ENCODE results near the gene MME. TPM values are rescaled to one million over a fixed set of nuclear protein-coding genes. Genes with fewer than 3 reads are reported as not detected.
A peak's percentile ranks its signal among the peaks of the same experiment; 100 is the strongest.

MME gene
- total and polyA plus RNA-seq, 2 donors (not counting 1 experiment from before 2014, with no cell fraction given), result 137 to 451 TPM

- Histone ChIP-seq H3K4me1 (ENCODE audit: control insufficient read depth, extremely low read depth, insufficient read depth, low read length) (peaks cover 12% of the 10 kb centered on the region), H3K27me3 (ENCODE audit: control insufficient read depth, insufficient read depth, low read length) (no peaks in the 10 kb centered on the region), H3K9ac (ENCODE audit: insufficient read depth, low read length) (no peak overlapping the region), H2AFZ (ENCODE audit: low read length) (peak overlapping the region; percentile 12), H3K4me2 (ENCODE audit: extremely low read depth, insufficient read depth, low read length) (peak overlapping the region; percentile 44), H3K27ac (ENCODE audit: insufficient read depth, low read length) (peak overlapping the region; percentile 44), H4K20me1 (ENCODE audit: control insufficient read depth, extremely low read depth, insufficient read depth, low read length) (no peaks in the 10 kb centered on the region), H3K9me3 (ENCODE audit: control insufficient read depth, insufficient read depth, low read depth, low read length) (no peaks in the 10 kb centered on the region), H3K4me3 (replicated peaks in 1 of 4; ENCODE audit: control extremely low read depth in 1 of 4, insufficient read depth in 1 of 4, low read depth in 3 of 4, low read length in 4 of 4) (no peak overlapping the region), H3K36me3 (ENCODE audit: control insufficient read depth, insufficient read depth, low read length) (no peaks in the 10 kb centered on the region), H3K79me2 (ENCODE audit: control insufficient read depth, insufficient read depth, low read length) (no peaks in the 10 kb centered on the region)
- peak in 1 of 2 donors; percentile 11 for DNase-seq (ENCODE audit: low read depth in 2 of 2)
- TF ChIP-seq EZH2 (IDR thresholded peaks at IDR 0.05; ENCODE audit: low read length, missing control alignments) (no peak), CTCF (conservative IDR thresholded peaks at IDR 0.05 in 1 of 2, IDR thresholded peaks at IDR 0.05 in 1 of 2; ENCODE audit: low read depth in 1 of 2, low read length in 2 of 2) (no peak)
Measured at GRCh38 chr3:155064920-155065319, 15.2 kb upstream of the MME start.

GRCh38 chr3:155065537-155065936 lies 14.6 kb upstream of the MME start:
- no peaks in the 10 kb centered on the region for H3K9me3 ChIP-seq (ENCODE audit: control insufficient read depth, insufficient read depth, low read depth, low read length)
- H3K4me1 ChIP-seq (ENCODE audit: control insufficient read depth, extremely low read depth, insufficient read depth, low read length), result peaks cover 14% of the 10 kb centered on the region
- peak overlapping the region; percentile 10 for H3K9ac ChIP-seq (ENCODE audit: insufficient read depth, low read length)
- peak overlapping the region; percentile 44 for H3K27ac ChIP-seq (ENCODE audit: insufficient read depth, low read length)
- no peak for TF ChIP-seq EZH2 (IDR thresholded peaks at IDR 0.05; ENCODE audit: low read length, missing control alignments)
- TF ChIP-seq CTCF (conservative IDR thresholded peaks at IDR 0.05 in 1 of 2, IDR thresholded peaks at IDR 0.05 in 1 of 2; ENCODE audit: low read depth in 1 of 2, low read length in 2 of 2), result no peak
- H4K20me1 ChIP-seq (ENCODE audit: control insufficient read depth, extremely low read depth, insufficient read depth, low read length), result no peaks in the 10 kb centered on the region
- H3K4me2 ChIP-seq (ENCODE audit: extremely low read depth, insufficient read depth, low read length), result peak overlapping the region; percentile 44
- peak; percentile 71 to 75 for DNase-seq (ENCODE audit: low read depth in 2 of 2)
- H3K4me3 ChIP-seq (replicated peaks in 1 of 4; ENCODE audit: control extremely low read depth in 1 of 4, insufficient read depth in 1 of 4, low read depth in 3 of 4, low read length in 4 of 4), result no peak overlapping the region
- no peaks in the 10 kb centered on the region for H3K36me3 ChIP-seq (ENCODE audit: control insufficient read depth, insufficient read depth, low read length)
- no peaks in the 10 kb centered on the region for H3K27me3 ChIP-seq (ENCODE audit: control insufficient read depth, insufficient read depth, low read length)
- no peak overlapping the region for H2AFZ ChIP-seq (ENCODE audit: low read length)
- no peaks in the 10 kb centered on the region for H3K79me2 ChIP-seq (ENCODE audit: control insufficient read depth, insufficient read depth, low read length)

- H3K4me2 ChIP-seq (ENCODE audit: extremely low read depth, insufficient read depth, low read length), result no peak overlapping the region
- no peaks in the 10 kb centered on the region for H4K20me1 ChIP-seq (ENCODE audit: control insufficient read depth, extremely low read depth, insufficient read depth, low read length)
- H3K4me3 ChIP-seq (replicated peaks in 1 of 4; ENCODE audit: control extremely low read depth in 1 of 4, insufficient read depth in 1 of 4, low read depth in 3 of 4, low read length in 4 of 4), result no peak overlapping the region
- peak overlapping the region; percentile 85 for H3K27ac ChIP-seq (ENCODE audit: insufficient read depth, low read length)
- no peaks in the 10 kb centered on the region for H3K36me3 ChIP-seq (ENCODE audit: control insufficient read depth, insufficient read depth, low read length)
- H3K9me3 ChIP-seq (ENCODE audit: control insufficient read depth, insufficient read depth, low read depth, low read length), result no peaks in the 10 kb centered on the region
- no peaks in the 10 kb centered on the region for H3K79me2 ChIP-seq (ENCODE audit: control insufficient read depth, insufficient read depth, low read length)
- H3K9ac ChIP-seq (ENCODE audit: insufficient read depth, low read length), result no peak overlapping the region
- peak; percentile 40 to 54 for DNase-seq (ENCODE audit: low read depth in 2 of 2)
- no peak overlapping the region for H2AFZ ChIP-seq (ENCODE audit: low read length)
- H3K27me3 ChIP-seq (ENCODE audit: control insufficient read depth, insufficient read depth, low read length), result no peaks in the 10 kb centered on the region
- TF ChIP-seq CTCF (conservative IDR thresholded peaks at IDR 0.05 in 1 of 2, IDR thresholded peaks at IDR 0.05 in 1 of 2; ENCODE audit: low read depth in 1 of 2, low read length in 2 of 2) (no peak), EZH2 (IDR thresholded peaks at IDR 0.05; ENCODE audit: low read length, missing control alignments) (no peak)
- peaks cover 15% of the 10 kb centered on the region for H3K4me1 ChIP-seq (ENCODE audit: control insufficient read depth, extremely low read depth, insufficient read depth, low read length)
Measured at GRCh38 chr3:155069729-155070128, 10.4 kb upstream of the MME start.

Data from fibroblast of lung (primary cell).